Fibroblast of mammary gland (primary cell): Measurements from ENCODE around the gene DNAH14.
"Not testable (repeated sequence)": the region's sequence is repeated elsewhere in the genome, so short reads cannot be mapped to it uniquely, and the experiment has no call there.

Experiments used
- DNase-seq: peaks from one replicate; pipeline ENCODE4 v3.0.0-alpha.2; 2010; ENCODE audit warnings: low read depth
- H3K4me3 ChIP-seq: 2 replicates; pipeline ENCODE4 v1.5.1; 2011; ENCODE audit warnings: low read depth, mild to moderate bottlenecking, low read length, moderate library complexity; ENCODE audit not compliant: control insufficient read depth
- TF ChIP-seq, protein P1 (sequence below): conservative IDR thresholded peaks from 2 replicates; pipeline ENCODE4 v1.5.1; 2011; ENCODE audit warnings: low read depth, low read length, inconsistent platforms; ENCODE audit not compliant: control insufficient read depth, insufficient read depth

DNAH14 gene

DNA sequence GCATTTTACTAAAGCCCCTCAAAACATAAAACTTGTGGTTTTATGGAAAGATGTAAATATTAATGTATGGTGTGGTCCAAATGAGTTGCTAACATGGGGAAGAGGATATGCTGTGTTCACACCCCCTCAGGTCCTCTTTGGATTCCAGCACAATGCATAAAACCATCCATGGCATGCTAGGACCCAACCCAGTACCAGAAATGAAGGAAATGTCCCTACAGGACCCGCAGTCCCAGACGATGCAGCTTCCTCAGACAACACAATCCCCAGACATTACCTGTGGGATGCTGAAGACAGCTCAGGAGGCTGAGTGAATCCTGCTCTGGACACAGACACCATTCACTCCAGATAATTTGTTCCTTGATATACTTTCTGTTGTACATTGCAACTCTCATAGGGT lies 296.2 kb downstream of the DNAH14 start:
- H3K4me3 ChIP-seq, result no peak overlapping the region
- no peak for DNase-seq
- TF ChIP-seq, protein P1, sequence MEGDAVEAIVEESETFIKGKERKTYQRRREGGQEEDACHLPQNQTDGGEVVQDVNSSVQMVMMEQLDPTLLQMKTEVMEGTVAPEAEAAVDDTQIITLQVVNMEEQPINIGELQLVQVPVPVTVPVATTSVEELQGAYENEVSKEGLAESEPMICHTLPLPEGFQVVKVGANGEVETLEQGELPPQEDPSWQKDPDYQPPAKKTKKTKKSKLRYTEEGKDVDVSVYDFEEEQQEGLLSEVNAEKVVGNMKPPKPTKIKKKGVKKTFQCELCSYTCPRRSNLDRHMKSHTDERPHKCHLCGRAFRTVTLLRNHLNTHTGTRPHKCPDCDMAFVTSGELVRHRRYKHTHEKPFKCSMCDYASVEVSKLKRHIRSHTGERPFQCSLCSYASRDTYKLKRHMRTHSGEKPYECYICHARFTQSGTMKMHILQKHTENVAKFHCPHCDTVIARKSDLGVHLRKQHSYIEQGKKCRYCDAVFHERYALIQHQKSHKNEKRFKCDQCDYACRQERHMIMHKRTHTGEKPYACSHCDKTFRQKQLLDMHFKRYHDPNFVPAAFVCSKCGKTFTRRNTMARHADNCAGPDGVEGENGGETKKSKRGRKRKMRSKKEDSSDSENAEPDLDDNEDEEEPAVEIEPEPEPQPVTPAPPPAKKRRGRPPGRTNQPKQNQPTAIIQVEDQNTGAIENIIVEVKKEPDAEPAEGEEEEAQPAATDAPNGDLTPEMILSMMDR, result no peak

DNA sequence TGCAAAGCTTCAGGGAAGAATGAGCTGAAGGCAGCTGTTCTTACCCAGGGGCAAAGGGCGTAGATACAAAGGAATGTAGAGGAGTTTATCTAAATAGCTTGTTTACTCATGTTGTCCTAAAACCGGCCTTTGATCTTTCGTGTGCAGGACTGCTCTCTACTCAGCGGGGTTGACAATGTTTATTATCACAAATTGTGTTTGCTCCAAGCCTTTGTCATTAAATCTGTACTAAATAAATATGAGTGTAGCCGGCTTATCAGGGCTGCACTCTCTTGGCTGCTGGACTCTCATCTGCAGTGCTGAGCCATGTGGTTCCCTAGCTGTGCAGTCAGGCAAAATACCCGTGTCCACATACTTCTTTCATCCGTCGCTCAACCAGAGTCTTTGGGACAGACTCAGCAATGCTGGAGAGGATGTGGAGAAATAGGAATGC lies 299.4 kb downstream of the DNAH14 start:
- H3K4me3 ChIP-seq, result no peak overlapping the region
- TF ChIP-seq, protein P1, result no peak
- DNase-seq, result no peak

- not testable (repeated sequence) for H3K4me3 ChIP-seq, DNase-seq
Observed at GRCh38 chr1:225229429-225229828, 300.0 kb downstream of the DNAH14 start.

- no peak for DNase-seq
- no peak overlapping the region for H3K4me3 ChIP-seq
- TF ChIP-seq, protein P1, result no peak
Observed at GRCh38 chr1:225230483-225230882, 301.0 kb downstream of the DNAH14 start.

- DNase-seq, H3K4me3 ChIP-seq: not testable (repeated sequence)
Observed at GRCh38 chr1:225232930-225233329, 303.5 kb downstream of the DNAH14 start.

DNA sequence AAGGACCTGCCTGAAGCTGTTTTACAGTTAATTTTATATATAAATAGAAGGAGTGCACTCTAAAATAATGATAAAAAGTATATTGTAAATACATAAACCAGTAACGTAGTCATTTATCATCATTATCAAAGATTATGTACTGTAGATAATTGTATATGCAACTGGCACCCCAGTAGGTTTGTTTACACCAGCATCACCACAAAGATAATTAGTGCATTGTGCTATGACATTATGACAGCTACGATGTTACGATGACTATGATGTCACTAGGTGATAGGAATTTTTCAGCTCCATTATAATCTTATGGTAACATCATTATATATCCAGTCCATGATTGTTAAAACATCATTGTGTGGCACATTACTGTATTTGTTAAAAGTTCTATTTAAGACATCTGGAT lies 313.1 kb downstream of the DNAH14 start:
- no peak overlapping the region for H3K4me3 ChIP-seq
- TF ChIP-seq, protein P1, result no peak
- no peak for DNase-seq

DNA sequence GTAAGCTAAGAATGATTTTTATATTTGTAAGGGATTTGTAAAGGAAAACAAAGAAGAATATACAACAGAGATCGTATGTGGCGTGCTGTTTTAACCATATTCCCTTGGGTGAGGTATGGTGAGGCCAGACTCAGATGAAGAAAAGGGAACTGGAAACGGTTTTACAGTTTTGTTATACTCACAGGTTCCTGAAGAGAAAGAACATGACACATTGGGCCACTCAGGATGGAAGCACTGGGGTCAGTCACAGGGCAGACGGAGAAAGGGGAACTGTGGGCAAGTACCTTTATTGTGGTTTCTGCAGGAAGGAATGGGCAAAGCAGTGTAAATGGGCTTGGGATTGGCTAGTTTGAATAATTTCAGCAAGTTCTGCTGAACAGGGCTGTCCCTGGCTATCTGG lies 321.0 kb downstream of the DNAH14 start:
- TF ChIP-seq, protein P1, result no peak
- no peak for DNase-seq
- no peak overlapping the region for H3K4me3 ChIP-seq

GRCh38 chr1:225253173-225253572 lies 323.7 kb downstream of the DNAH14 start:
- no peak overlapping the region for H3K4me3 ChIP-seq
- no peak for DNase-seq
- TF ChIP-seq, protein P1, result no peak
